Colonic mucosa (tissue), 4 donors: Measurements from ENCODE around the gene MYLK3. TPM values are rescaled to one million over a fixed set of nuclear protein-coding genes. Genes with fewer than 3 reads are reported as not detected.

ENCODE experiments used
- DNase-seq: peaks from one replicate; pipeline ENCODE4 v3.0.0-alpha.2; 2020
- H3K27ac ChIP-seq: fragments of 200-600 bp; one replicate; pipeline ENCODE4 v1.8.0; 2021
- H3K27me3 ChIP-seq: fragments of 200-600 bp; one replicate; pipeline ENCODE4 v1.8.0; 2021
- H3K36me3 ChIP-seq: fragments of 200-600 bp; one replicate; pipeline ENCODE4 v1.8.0; 2021
- H3K4me1 ChIP-seq: fragments of 200-600 bp; one replicate; pipeline ENCODE4 v1.8.0; 2021; ENCODE audit warnings: mild to moderate bottlenecking
- H3K4me3 ChIP-seq: fragments of 200-600 bp; one replicate; pipeline ENCODE4 v1.8.0; 2021
- H3K9ac ChIP-seq, 2 donors: one replicate each; pipeline ENCODE4 v1.7.0; 2013; ENCODE audit warnings: control low read depth in 2 of 2, low read depth in 2 of 2, low read length in 2 of 2
- H3K9me3 ChIP-seq: fragments of 200-600 bp; one replicate; pipeline ENCODE4 v1.8.0; 2021
- intact Hi-C: fragments of 100-400 bp; cut with DNase I; formaldehyde crosslinking; loops from one replicate; pipeline ENCODE4 v1.14.1; 2022
- total RNA-seq, 2 donors: library from RNA; stranded (reverse); fragmentation: NEBNext Ultra II Directional in 1 of 2; extraction: Animal tissue kit (Norgen Biotek cat#: 25700) in 1 of 2; gene quantifications; one replicate each; pipeline ENCODE4 v1.2.1, GENCODE V29; 2021
- TF ChIP-seq, protein P1 (sequence below): fragments of 200-600 bp; IDR thresholded peaks from one replicate; pipeline ENCODE4 v1.8.0; 2022; ENCODE audit warnings: antibody characterized with exemption, mild to moderate bottlenecking
- donor health status: healthy.
- donor health status: DM: no; HTN: no; CAD: no.
- donor health status: DM: no; HTN: no; CAD: no.

The MYLK3 gene
- total RNA-seq, 2 donors from 2014 or later: 0.58 TPM; not detected in 1

DNA sequence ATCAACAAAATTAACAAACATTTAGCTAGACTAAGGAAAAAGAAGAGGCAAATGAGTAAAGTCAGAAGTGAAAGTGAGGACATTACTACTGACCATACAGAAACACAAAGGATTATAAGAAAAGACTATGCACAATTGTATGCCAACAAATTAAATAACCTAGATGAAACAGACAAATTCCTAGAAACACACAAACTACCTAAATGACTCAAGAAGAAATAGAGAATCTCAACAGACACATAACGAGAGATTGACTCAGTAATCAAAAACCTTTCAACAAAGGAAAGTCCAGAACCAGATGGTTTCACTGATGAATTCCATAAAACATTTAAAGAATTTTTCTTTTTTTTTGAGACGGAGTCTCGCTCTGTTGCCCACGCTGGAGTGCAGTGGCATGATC is 35.7 kb upstream of the MYLK3 start:
- Histone ChIP-seq H3K9ac (no peak overlapping the region), H3K27ac (no peak overlapping the region), H3K36me3 (no peaks in the 10 kb centered on the region), H3K27me3 (no peaks in the 10 kb centered on the region), H3K9me3 (no peaks in the 10 kb centered on the region), H3K4me1 (no peaks in the 10 kb centered on the region), H3K4me3 (no peak overlapping the region)
- intact Hi-C loops: no loop called here
- DNase-seq: no peak
- TF ChIP-seq, protein P1, sequence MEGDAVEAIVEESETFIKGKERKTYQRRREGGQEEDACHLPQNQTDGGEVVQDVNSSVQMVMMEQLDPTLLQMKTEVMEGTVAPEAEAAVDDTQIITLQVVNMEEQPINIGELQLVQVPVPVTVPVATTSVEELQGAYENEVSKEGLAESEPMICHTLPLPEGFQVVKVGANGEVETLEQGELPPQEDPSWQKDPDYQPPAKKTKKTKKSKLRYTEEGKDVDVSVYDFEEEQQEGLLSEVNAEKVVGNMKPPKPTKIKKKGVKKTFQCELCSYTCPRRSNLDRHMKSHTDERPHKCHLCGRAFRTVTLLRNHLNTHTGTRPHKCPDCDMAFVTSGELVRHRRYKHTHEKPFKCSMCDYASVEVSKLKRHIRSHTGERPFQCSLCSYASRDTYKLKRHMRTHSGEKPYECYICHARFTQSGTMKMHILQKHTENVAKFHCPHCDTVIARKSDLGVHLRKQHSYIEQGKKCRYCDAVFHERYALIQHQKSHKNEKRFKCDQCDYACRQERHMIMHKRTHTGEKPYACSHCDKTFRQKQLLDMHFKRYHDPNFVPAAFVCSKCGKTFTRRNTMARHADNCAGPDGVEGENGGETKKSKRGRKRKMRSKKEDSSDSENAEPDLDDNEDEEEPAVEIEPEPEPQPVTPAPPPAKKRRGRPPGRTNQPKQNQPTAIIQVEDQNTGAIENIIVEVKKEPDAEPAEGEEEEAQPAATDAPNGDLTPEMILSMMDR: no peak

DNA sequence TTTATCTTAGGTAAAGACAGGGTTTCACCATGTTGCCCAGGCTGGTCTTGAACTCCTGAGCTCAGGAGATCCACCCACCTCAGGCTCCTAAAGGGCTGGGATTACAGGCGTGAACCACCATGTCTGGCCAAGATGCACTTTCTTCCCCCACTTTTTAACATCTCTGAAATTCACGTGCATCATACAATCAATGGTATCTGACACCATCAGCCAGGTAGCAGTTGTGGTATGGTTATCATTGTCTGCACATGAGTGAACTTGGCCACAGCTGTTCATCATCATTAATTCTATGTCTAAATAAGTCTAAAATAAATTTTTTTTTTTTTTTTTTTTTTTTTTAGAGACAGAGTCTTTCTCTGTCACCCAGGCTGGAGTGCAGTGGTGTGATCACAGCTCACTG is 34.2 kb upstream of the MYLK3 start:
- intact Hi-C loops: no loop called here
- DNase-seq: no peak
- no peak overlapping the region for H3K9ac ChIP-seq
- no peaks in the 10 kb centered on the region for H3K27me3 ChIP-seq
- no peaks in the 10 kb centered on the region for H3K36me3 ChIP-seq
- H3K4me1 ChIP-seq: no peaks in the 10 kb centered on the region
- TF ChIP-seq, protein P1: no peak
- H3K27ac ChIP-seq: no peak overlapping the region
- H3K9me3 ChIP-seq: no peaks in the 10 kb centered on the region
- H3K4me3 ChIP-seq: no peak overlapping the region

DNA sequence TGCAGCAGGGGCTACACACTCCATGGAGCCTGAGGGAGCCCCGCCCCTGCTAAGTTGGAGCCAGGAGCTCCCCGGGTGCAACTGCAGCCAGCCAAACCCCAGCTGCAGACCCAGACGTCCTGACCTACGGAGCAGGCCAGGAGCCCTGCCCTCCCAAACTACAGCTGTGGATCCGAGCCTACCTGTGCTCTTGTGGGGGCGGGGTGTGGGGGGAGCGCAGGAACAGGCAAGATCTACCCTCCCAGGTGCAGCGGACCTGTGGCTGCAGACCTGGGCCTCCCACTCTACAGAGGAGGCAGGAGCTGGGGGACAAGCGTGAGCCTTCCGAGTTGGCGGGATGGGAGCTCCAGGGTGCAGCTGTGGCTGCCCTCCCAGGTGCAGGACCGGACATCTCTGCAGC is 29.7 kb upstream of the MYLK3 start:
- intact Hi-C loops: no loop called here
- H3K9ac ChIP-seq: no peak overlapping the region
- no peaks in the 10 kb centered on the region for H3K4me1 ChIP-seq
- H3K27me3 ChIP-seq: no peaks in the 10 kb centered on the region
- TF ChIP-seq, protein P1: no peak
- no peak overlapping the region for H3K4me3 ChIP-seq
- no peak for DNase-seq
- no peaks in the 10 kb centered on the region for H3K9me3 ChIP-seq
- no peak overlapping the region for H3K27ac ChIP-seq
- H3K36me3 ChIP-seq: no peaks in the 10 kb centered on the region

DNA sequence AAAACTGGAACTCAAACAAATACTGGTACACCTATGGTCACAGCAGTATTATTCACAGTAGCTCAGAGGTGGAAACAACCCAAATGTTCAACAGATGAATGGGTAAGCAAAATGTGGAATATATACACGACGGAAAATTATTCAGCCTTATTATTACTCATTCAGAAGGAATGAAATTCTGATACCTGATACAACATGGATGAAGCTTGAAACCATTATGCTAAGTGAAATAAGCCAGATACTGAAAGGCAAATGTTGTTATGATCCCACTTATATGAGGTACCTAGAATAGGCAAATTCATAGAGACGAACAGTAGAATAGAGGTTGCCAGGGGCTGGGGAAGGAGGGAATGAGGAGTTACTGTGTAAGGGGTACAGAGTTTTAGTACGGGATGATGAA is 27.1 kb upstream of the MYLK3 start:
- no peak overlapping the region for H3K4me3 ChIP-seq
- TF ChIP-seq, protein P1: no peak
- no peaks in the 10 kb centered on the region for H3K36me3 ChIP-seq
- H3K27ac ChIP-seq: no peak overlapping the region
- H3K9me3 ChIP-seq: no peaks in the 10 kb centered on the region
- H3K27me3 ChIP-seq: no peaks in the 10 kb centered on the region
- no peaks in the 10 kb centered on the region for H3K4me1 ChIP-seq
- intact Hi-C loops: no loop called here
- no peak overlapping the region for H3K9ac ChIP-seq
- DNase-seq: no peak

DNA sequence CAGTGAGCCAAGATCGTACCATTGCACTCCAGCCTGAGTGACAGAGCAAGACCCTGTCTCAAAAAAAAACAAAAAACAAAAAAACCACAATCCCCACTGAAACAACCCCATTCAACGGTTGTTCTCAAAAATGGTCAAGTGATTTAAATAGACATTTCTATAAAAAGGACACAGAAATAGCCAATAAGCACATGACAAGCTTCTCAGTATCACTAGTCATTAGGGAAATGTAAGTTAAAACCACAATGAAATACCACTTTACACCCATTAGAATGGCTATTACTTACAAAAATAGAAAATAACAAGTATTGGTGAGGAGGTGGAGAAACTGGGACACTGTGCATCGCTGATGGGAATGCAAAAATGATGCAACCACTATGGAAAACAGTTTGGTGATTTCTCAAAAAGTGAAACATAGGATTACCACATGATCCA is 26.6 kb upstream of the MYLK3 start:
- intact Hi-C loops: no loop called here
- Histone ChIP-seq H3K9ac (no peak overlapping the region), H3K36me3 (no peaks in the 10 kb centered on the region), H3K4me3 (no peak overlapping the region), H3K4me1 (no peaks in the 10 kb centered on the region), H3K27ac (no peak overlapping the region), H3K27me3 (no peaks in the 10 kb centered on the region), H3K9me3 (no peaks in the 10 kb centered on the region)
- TF ChIP-seq, protein P1: no peak
- no peak for DNase-seq

DNA sequence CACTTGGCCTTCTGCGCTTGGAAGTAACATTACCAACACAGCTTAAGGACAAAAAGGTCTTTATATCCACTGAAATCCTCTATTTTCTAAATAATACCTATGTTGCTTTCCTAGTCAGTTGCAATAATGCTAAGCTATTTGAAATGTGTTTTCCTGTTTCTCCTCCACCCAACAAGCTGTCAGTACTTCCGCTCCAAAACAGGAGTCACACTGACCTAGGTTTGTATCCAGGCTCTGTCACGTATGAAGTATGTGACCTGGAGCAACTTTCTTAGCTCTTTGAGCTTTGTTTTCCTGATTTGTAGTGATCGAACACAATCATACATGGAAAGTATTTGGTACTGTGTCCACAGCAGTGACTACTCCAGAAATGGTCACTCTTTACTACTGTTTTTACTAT is 24.3 kb upstream of the MYLK3 start:
- Histone ChIP-seq H3K4me3 (no peak overlapping the region), H3K9ac (no peak overlapping the region), H3K4me1 (no peaks in the 10 kb centered on the region), H3K27ac (no peak overlapping the region), H3K9me3 (no peaks in the 10 kb centered on the region), H3K27me3 (no peaks in the 10 kb centered on the region), H3K36me3 (no peaks in the 10 kb centered on the region)
- intact Hi-C loops: no loop called here
- no peak for DNase-seq
- TF ChIP-seq, protein P1: no peak
